ENCODE results near the gene DRAXIN. TPM values are rescaled to one million over a fixed set of nuclear protein-coding genes. Genes with fewer than 3 reads are reported as not detected.

The DRAXIN gene
- polyA plus RNA-seq, 1 of the 3 experiments (the other 2 are of a cell fraction), result 0.97 TPM

- 98% methylated on average over 5 of the region's 5 CpGs for WGBS (ENCODE audit: low lambda C conversion rate)
- CTCF ChIA-PET, result interaction anchor here (2.7 kb wide), 1 partner anchor 22 kb away, joined by 10 read pairs; no protein-coding TSS in a partner anchor
- POLR2A ChIA-PET, result no interaction called here
Measured at GRCh38 chr1:11741919-11742558, 50.5 kb downstream of the DRAXIN start.

More at GRCh38 chr1:11741919-11742558, 50.5 kb downstream of the DRAXIN start:
- Histone ChIP-seq H3K9me2 (no peaks in the 10 kb centered on the region), H2AFZ (ENCODE audit: low read depth) (no peak overlapping the region), H3K4me2 (no peak overlapping the region), H3K4me3 (ENCODE audit: low read depth in 2 of 2, low read length in 1 of 2) (no peak overlapping the region), H3K36me3 (replicated peaks in 1 of 2; ENCODE audit: control insufficient read depth in 1 of 2, insufficient read depth in 2 of 2, low read length in 1 of 2) (peaks cover 0 to 4% of the 10 kb centered on the region in 2 experiments), H3K9ac (no peak overlapping the region), H4K20me1 (ENCODE audit: insufficient read depth) (no peaks in the 10 kb centered on the region), H3K9me3 (no peaks in the 10 kb centered on the region), H3K79me2 (ENCODE audit: insufficient read depth) (peaks cover 10% of the 10 kb centered on the region; the same call in 1 of the 2 replicates), H3K4me1 (ENCODE audit: control insufficient read depth in 1 of 2, insufficient read depth in 2 of 2, low read depth in 1 of 2, low read length in 1 of 2) (peaks cover 0 to 13% of the 10 kb centered on the region in 2 experiments; a peak in 2 of 4 replicates), H3K27ac (ENCODE audit: low read depth in 2 of 2, low read length in 1 of 2) (no peak overlapping the region), H3F3A (replicated peaks; ENCODE audit: insufficient read depth) (no peaks in the 10 kb centered on the region), H3K27me3 (ENCODE audit: insufficient read depth) (no peaks in the 10 kb centered on the region)
- no peak for TF ChIP-seq FOXJ3 (CRISPR knock-in tag; IDR thresholded peaks at IDR 0.05)
- no peak for TF ChIP-seq CHD2 (IDR thresholded peaks at IDR 0.05; ENCODE audit: low read length, partially characterized antibody)
- TF ChIP-seq JUND (IDR thresholded peaks at IDR 0.05), result no peak
- TF ChIP-seq ZBTB33 (IDR thresholded peaks at IDR 0.05; ENCODE audit: borderline replicate concordance, low read depth), result no peak
- TF ChIP-seq RCOR1 (IDR thresholded peaks at IDR 0.05; ENCODE audit: low read length), result no peak
- no peak for TF ChIP-seq RFX5 (IDR thresholded peaks at IDR 0.05; ENCODE audit: low read length)
- TF ChIP-seq IRF3 (IDR thresholded peaks at IDR 0.05; ENCODE audit: low read depth, low read length), result no peak
- TF ChIP-seq FOXM1 (IDR thresholded peaks at IDR 0.05; ENCODE audit: low read depth), result no peak
- no peak for TF ChIP-seq GATA2 (CRISPR knock-in tag; IDR thresholded peaks at IDR 0.05)
- no peak for TF ChIP-seq USF1 (IDR thresholded peaks at IDR 0.05; ENCODE audit: borderline replicate concordance, low read depth)
- no peak for TF ChIP-seq NRF1 (IDR thresholded peaks at IDR 0.05; ENCODE audit: low read depth, low read length)
- TF ChIP-seq USF2 (IDR thresholded peaks at IDR 0.05; ENCODE audit: borderline replicate concordance, low read depth, low read length), result no peak
- TF ChIP-seq EP300 (IDR thresholded peaks at IDR 0.05; ENCODE audit: borderline replicate concordance in 1 of 2, low read depth in 1 of 2, low read length in 1 of 2), result no peak
- no peak for TF ChIP-seq FOSL2 (IDR thresholded peaks at IDR 0.05; ENCODE audit: borderline replicate concordance, low read depth)
- no peak for TF ChIP-seq EZH2phosphoT487 (IDR thresholded peaks at IDR 0.05; ENCODE audit: borderline replicate concordance, low read depth)
- no peak for TF ChIP-seq SMC3 (IDR thresholded peaks at IDR 0.05; ENCODE audit: low read depth, low read length)
- TF ChIP-seq MEF2A (IDR thresholded peaks at IDR 0.05; ENCODE audit: borderline replicate concordance, low read depth), result no peak
- TF ChIP-seq GABPA (IDR thresholded peaks at IDR 0.05; ENCODE audit: low read depth), result no peak
- no peak for TF ChIP-seq YY1 (IDR thresholded peaks at IDR 0.05; ENCODE audit: low read depth)
- no peak for DNase-seq

Measured in SK-N-SH (cell line).